HG03097 (cell line): ENCODE results near the gene GOLGA6B.
"Not testable (repeated sequence)": the region's sequence is repeated elsewhere in the genome, so short reads cannot be mapped to it uniquely, and the experiment has no call there.

ENCODE experiments used
- ATAC-seq: cut with Tn5 transposase; IDR thresholded peaks from one replicate; pipeline ENCODE4 v1.9.1; 2021; ENCODE audit not compliant: unreplicated experiment, low FRiP score

Gene GOLGA6B

GRCh38 chr15:72661081-72661480 lies 6.6 kb downstream of the GOLGA6B start:
- not testable (repeated sequence) for ATAC-seq

GRCh38 chr15:72663931-72664330 lies 9.4 kb downstream of the GOLGA6B start:
- not testable (repeated sequence) for ATAC-seq

- not testable (repeated sequence) for ATAC-seq
Measured at GRCh38 chr15:72665706-72666105, 11.2 kb downstream of the GOLGA6B start.

- ATAC-seq = not testable (repeated sequence)
Measured at GRCh38 chr15:72669803-72670202, 15.3 kb downstream of the GOLGA6B start.

- ATAC-seq = peak; percentile 65
Measured at GRCh38 chr15:72670656-72671352, 16.3 kb downstream of the GOLGA6B start.

GRCh38 chr15:72671525-72671924 lies 17.0 kb downstream of the GOLGA6B start:
- ATAC-seq = no peak

- ATAC-seq = no peak
Measured at GRCh38 chr15:72676838-72677237, 22.3 kb downstream of the GOLGA6B start.

- no peak for ATAC-seq
Measured at GRCh38 chr15:72680931-72681330, 26.4 kb downstream of the GOLGA6B start.

GRCh38 chr15:72682772-72683171 lies 28.3 kb downstream of the GOLGA6B start:
- ATAC-seq = no peak

- no peak for ATAC-seq
Measured at GRCh38 chr15:72685301-72685924, 30.9 kb downstream of the GOLGA6B start.

GRCh38 chr15:72685925-72686794 lies 31.7 kb downstream of the GOLGA6B start, which contains the start of the genes BBS4 and HIGD2B:
BBS4 (plus strand) TSS chr15:72686207; CDS start chr15:72686228, 21 bp downstream.
HIGD2B (minus strand) TSS chr15:72686182; CDS start chr15:72676374, 9,808 bp downstream.
- peak; percentile 81 for ATAC-seq

GRCh38 chr15:72688697-72689096 lies 34.2 kb downstream of the GOLGA6B start:
- no peak for ATAC-seq

GRCh38 chr15:72690938-72691337 lies 36.4 kb downstream of the GOLGA6B start:
- no peak for ATAC-seq

- ATAC-seq = no peak
Measured at GRCh38 chr15:72698938-72699337, 44.4 kb downstream of the GOLGA6B start.

GRCh38 chr15:72700076-72700475 lies 45.6 kb downstream of the GOLGA6B start:
- ATAC-seq = no peak

- ATAC-seq = no peak
Measured at GRCh38 chr15:72706266-72706665, 51.8 kb downstream of the GOLGA6B start.

GRCh38 chr15:72708551-72709303 lies 54.2 kb downstream of the GOLGA6B start:
- ATAC-seq = not testable (repeated sequence)
